ENCODE results near the gene ACO1.

- TF ChIP-seq SP1 (IDR thresholded peaks at IDR 0.05) (no peak), BHLHE40 (IDR thresholded peaks at IDR 0.05; ENCODE audit: borderline replicate concordance) (no peak), FOXA1 (IDR thresholded peaks at IDR 0.05) (no peak), PKNOX1 (IDR thresholded peaks at IDR 0.05) (no peak), FOXM1 (IDR thresholded peaks at IDR 0.05; ENCODE audit: borderline replicate concordance) (no peak), L3MBTL2 (conservative IDR thresholded peaks at IDR 0.05) (no peak)
These were observed 37.9 kb downstream of the ACO1 start for GRCh38 chr9:32422237-32422806.

Data from HEK293T (cell line).